Activated T-helper 1 cell treated with Interleukin-2 at 50 U/mL for 16 hours (primary cell): Measurements from ENCODE around the gene SYT8.
"Not testable (repeated sequence)": the region's sequence is repeated elsewhere in the genome, so short reads cannot be mapped to it uniquely, and the experiment has no call there.

Experiments used
- DNase-seq: peaks from one replicate; pipeline ENCODE4 v3.0.0-alpha.2; 2020; ENCODE audit warnings: low read depth

SYT8 gene

DNA sequence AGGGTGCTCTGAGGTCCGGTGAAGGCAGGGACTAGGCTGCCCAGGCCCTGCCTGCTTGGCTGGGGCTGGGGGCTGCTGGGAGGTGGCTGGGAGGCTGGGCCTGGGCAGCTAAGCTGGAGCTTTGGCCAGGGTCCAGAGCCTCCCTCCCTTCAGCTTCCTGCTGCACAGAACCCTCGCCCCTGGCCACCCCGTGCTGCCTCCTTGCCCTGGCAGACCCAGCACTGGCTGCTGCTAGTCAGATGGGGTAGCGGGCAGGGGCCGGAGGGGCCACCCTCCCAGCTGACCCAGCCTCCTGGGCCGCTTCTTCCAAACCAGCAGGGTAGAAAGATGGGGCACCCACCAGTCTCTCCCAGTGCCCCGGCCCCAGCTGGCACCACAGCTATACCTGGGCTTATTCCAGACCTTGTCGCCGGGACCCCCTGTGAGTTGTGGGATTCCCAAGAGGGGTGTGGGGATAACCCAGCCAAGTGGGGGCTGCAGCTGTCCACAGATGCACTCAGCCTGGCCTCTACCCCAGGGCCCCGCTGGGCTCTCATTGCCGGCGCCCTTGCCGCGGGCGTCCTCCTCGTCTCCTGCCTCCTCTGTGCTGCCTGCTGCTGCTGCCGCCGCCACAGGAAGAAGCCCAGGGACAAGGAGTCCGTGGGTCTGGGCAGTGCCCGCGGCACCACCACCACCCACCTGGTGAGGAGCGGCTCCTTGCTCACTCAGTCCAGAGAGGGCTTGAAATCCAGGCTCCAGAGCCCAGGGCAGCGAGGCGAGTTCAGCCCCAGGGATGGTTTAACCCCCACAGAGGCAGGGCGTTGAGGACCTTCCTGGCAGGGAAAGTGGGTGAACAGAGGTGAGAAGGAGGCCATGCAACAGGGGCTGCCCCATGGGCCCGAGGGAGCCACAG is at the start of gene SYT8:
TSS of gene SYT8 (plus strand) at position 212 of the 892 bp plus-strand sequence. CDS start at position 328, 116 bp downstream.
- no peak for DNase-seq

DNA sequence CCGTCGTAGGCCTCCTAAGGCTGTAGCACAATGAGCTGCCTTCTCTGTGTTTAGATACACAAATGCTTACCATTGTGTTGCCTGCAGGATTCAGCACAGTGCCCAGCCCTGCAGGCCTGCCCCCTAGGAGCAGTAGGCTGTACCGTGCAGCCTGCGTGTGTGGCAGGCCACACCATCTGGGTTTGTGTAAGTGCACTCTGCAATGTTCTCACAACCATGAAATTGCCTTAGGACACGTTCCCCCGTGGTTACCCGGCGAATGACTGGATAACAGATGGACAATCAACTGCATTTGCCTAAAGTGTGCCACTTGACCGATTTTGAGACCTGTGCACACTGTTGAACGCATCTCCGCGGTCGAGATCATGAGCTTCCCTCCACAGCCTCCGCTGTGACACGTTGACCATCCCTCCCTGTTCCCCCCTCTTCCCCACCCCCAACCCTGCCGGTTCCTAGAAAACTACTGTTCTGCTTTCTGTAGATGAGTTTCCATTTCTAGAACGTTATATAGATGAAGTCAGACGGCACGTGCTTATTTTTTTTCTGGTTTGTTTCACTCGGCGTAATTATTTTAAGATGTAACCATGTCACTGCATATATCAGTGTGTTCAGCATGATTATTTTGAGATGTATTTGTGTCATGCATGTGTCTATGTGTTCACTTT is 48.9 kb upstream of the SYT8 start:
- no peak for DNase-seq

DNA sequence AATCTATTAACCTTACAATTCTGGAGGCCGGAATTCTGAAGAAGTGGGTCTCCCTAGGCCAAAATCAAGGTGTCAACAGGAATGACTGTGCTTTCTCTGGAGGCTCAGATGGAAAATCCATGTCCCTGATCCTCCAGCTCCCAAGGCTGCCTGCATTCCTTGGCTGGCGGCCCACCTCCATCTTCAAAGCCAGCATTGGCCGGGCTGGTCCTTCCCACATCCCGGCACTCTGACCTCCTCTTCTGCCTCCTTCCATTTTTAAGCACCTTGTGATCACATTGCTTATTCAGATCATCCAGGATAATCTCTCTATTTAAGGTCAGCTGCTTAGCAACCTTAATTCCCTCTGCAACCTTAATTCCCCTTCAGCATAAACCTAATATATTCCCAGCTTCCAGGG is 48.3 kb upstream of the SYT8 start:
- DNase-seq: no peak

DNA sequence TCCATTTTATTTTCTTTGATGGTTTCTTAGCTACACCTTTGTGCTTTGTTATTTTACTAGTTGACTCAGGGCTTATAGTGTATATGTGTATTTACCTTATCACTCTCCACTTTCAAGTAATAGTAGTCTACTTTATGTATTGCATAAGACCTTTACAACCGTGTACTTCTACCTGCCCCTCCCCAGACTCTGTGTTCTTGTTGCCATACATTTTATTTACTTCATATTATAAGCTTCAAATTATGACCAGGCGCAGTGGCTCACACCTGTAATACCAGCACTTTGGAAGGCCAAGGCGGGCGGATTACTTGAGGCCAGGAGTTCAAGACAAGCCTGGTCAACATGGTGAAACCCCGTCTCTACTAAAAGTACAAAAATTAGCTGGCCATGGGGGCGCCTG is 42.9 kb upstream of the SYT8 start:
- no peak for DNase-seq

DNA sequence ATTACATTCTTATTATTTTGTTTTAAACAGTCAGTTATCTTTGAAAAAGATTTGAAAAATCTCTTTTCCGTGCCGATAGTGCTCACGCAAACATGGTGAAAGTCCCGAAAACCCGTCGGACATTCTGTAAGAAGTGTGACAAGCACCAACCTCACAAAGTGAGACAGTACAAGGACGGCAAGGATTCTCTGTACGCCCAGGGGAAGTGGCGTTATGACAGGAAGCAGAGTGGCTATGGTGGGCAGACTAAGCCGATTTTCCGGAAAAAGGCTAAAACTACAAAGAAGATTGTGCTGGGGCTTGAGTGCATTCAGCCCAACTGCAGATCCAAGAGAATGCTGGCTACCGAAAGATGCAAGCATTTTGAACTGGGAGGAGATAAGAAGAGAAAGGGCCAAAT is 42.3 kb upstream of the SYT8 start:
- DNase-seq: no peak

DNA sequence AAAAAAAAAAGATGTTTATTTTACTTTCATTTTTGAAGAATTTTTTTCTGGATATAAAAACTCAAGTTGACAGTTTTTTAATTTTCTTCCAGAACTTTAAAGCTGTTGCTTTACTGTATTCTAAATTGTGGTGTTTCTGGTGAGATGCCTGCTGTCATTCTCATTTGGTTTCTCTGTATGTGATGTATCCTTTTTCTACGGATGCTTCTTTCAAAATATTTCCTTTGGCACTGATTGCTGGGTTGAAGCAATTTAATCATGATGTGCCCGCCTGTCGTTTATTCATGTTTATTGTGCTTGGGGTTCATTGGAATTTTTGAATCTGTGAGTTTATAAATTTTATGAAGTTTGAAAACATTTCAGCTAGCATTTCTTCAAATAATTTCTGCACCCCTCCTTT is 41.7 kb upstream of the SYT8 start:
- DNase-seq: no peak

DNA sequence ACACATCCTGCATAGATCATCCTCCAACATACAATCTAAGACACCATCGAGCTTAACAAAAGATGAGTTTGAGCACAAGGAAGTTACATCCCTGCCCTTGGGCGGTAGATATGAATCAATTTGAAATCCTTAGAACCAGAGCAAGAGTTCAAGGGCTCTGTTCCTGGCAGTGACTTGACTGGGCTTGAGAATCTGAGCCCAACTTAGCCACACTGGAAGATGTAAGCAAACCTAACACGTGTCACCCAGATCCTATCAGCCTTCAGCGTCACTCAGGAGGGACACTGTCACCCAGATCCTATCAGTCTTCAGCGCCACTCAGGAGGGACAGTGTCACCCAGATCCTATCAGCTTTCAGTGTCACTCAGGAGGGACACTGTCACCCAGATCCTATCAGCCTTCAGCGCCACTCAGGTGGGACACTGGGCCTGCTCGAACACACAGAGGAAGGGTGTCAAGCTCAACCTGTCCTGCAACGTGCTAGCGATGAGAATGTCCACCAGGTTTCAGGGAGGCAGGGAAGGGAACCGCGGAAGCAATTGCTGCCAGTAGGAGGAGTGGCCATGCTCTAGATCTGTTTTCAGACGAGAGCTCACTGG is 38.3 kb upstream of the SYT8 start:
- DNase-seq: no peak

- DNase-seq: no peak
Measured at GRCh38 chr11:1797391-1798125, 37.2 kb upstream of the SYT8 start.

- no peak for DNase-seq
Measured at GRCh38 chr11:1803246-1803645, 31.5 kb upstream of the SYT8 start.

GRCh38 chr11:1803835-1804519 is 30.8 kb upstream of the SYT8 start:
- not testable (repeated sequence) for DNase-seq

DNA sequence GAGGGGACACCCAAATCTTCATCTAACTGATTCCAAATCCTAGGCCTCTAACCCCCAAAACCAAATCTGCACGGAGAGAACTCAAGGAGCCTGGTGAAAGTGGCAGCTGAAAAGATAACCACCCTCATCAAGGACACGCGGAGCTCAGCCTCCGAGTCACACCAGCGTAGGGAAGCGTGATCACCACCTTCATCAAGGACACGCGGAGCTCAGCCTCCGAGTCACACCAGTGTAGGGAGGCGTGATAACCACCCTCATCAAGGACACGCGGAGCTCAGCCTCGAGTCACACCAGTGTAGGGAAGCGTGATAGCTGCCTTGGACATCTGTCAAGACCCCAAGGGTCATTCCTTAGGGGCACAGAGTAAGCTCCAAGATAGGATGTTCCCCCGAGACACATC is 29.3 kb upstream of the SYT8 start:
- DNase-seq: no peak

DNA sequence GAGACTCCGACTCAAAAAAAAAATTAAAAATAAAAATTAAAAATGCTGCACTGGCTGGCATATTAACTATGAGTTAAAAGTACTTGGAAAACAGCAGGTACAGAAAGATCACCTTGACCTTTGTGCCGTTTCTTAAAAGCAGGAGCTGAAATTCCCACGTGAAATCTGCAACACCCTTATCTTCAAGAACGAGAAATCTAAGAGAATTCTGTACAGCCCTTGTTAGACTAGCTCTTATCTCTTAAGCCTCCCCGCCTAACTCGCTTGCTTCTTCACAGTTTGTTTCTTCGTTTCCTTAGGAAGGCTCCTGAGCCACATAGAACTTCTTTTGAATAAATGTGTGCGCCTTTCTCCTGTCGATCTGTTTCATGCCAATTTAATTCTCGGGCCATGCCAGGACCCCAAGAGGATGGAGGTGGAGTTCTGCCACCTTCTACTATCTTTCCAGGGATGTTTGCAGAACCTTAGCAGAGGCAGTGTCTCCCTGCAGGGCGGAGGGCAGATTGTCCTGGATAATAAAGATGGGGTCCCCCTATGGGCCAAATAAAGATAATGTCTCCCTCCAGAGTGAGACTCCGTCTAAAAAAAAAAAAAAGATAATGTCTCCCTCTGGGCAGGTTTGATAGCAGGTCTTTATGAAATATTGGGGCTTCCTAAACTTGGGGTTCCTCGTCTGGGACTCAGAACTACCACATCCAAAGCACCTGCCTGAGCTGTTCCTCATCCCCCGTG is 27.4 kb upstream of the SYT8 start:
- no peak for DNase-seq

GRCh38 chr11:1810761-1811160 is 24.0 kb upstream of the SYT8 start:
- no peak for DNase-seq

DNA sequence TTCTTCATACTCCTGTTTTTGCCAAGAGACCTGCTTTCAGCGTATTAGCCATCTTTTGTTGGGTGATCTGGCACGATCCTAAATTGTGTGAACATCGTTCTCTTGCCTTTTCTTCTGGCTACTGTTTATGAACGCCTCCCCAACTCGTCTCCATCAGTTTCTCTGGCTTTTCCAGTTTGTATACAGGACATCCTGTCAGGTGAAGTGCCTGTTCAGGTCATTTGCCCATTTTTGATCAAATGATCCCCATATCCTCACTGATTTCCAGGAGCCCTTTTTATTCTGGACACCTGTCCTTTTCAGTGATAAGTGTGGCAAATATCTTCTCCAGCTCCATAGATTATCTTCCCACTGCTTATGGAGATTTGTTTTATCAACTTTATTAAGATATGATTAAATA is 22.5 kb upstream of the SYT8 start:
- DNase-seq: no peak

DNA sequence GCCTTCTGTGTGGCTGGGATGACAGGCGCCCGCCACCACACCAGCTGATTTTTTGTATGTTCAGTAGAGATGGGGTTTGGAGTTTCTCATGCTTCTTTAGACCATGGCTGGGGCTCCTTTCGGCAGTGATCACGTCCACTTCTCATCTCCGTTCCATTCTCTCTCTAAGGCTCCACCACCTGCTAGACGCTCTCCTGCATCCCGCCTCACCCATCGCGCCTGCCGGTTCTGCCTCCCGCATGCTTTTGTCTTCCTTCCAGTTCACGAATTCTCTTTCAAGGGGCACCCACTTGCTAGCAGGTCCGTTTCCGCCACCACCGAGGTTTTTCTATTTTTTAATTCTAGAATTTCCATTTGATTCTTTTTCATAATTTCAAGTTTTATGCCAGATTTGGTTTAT is 22.0 kb upstream of the SYT8 start:
- no peak for DNase-seq

- not testable (repeated sequence) for DNase-seq
Measured at GRCh38 chr11:1813356-1813755, 21.4 kb upstream of the SYT8 start.

DNA sequence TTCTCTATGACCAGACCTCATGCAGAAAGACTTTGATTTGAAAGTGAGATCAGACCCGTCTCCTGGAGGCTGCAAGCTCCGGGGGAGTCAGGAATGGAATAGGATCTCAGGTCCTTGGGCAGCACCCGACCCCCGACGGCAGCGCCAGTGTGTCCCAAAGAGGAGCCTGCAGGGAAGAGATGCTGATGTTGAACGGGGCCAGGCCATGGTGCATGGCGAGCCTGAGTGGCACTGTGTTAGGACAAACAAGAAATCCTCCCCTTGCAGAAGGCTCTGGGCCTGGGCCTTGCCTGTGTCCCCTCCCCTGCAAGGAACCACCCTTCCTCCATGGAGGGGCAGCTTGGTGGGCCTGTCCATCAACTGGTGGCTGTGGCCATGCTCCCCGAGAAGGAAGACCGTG is 20.1 kb upstream of the SYT8 start:
- no peak for DNase-seq

GRCh38 chr11:1815311-1815710 is 19.5 kb upstream of the SYT8 start:
- no peak for DNase-seq

DNA sequence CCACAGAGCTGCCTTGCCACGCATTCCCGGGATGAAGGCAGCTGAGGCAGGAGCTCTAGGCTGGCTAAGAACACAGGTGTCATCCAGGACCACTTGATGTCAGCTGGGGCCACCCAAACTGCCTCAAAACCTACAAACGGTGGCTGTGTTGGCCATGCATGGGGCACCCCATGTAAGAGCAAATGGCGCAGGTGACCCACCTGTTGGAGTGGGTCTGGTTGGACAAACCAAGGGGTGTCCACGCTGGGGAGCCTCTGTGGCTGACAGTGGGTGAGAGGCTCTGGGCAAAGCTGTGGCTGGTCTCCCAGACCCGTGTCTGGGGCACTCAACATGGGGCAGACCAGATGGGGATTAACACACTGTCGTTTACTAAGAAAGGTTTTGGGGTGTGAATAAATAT is 19.0 kb upstream of the SYT8 start:
- no peak for DNase-seq

- no peak for DNase-seq
Measured at GRCh38 chr11:1817000-1817399, 17.8 kb upstream of the SYT8 start.

GRCh38 chr11:1817511-1817910 is 17.3 kb upstream of the SYT8 start:
- DNase-seq: no peak
